Small intestine (tissue), 7 donors: ENCODE measurements around the gene BCAS3. TPM values are rescaled to one million over a fixed set of nuclear protein-coding genes. Genes with fewer than 3 reads are reported as not detected.

Experiments used
- DNase-seq, 2 donors: peaks; one replicate each; pipeline versions ENCODE4 v3.0.0 to v3.0.0-alpha.2; 2013
- FAIRE-seq: peaks from 2 replicates; lab custom pipeline; 2012; peaks lifted over from hg19 to GRCh38; lab: Jason Lieb, UNC
- H3K27ac ChIP-seq, 3 donors: one replicate each; pipeline ENCODE4 v1.5.1; 2013; ENCODE audit warnings: low read length in 2 of 3, mild to moderate bottlenecking in 2 of 3, control low read depth in 1 of 3, inconsistent platforms in 1 of 3, low read depth in 1 of 3, moderate library complexity in 1 of 3
- H3K27me3 ChIP-seq, 3 donors: one replicate each; pipeline ENCODE4 v1.6.1; 2013; ENCODE audit warnings: low read length in 3 of 3, inconsistent platforms in 1 of 3; ENCODE audit not compliant: control insufficient read depth in 3 of 3, insufficient read depth in 3 of 3
- H3K36me3 ChIP-seq, 3 donors: one replicate each; pipeline ENCODE4 v1.6.1; 2013; ENCODE audit warnings: low read length in 3 of 3, inconsistent platforms in 1 of 3, low read depth in 1 of 3, mild to moderate bottlenecking in 1 of 3, moderate library complexity in 1 of 3; ENCODE audit not compliant: control insufficient read depth in 3 of 3, insufficient read depth in 2 of 3
- H3K4me1 ChIP-seq, 3 donors: one replicate each; pipeline ENCODE4 v1.6.1; 2013; ENCODE audit warnings: low read length in 2 of 3, inconsistent platforms in 1 of 3, low read depth in 1 of 3, mild to moderate bottlenecking in 1 of 3, moderate library complexity in 1 of 3; ENCODE audit not compliant: control insufficient read depth in 3 of 3, insufficient read depth in 2 of 3
- H3K4me3 ChIP-seq, 3 donors: one replicate each; pipeline ENCODE4 v1.5.1; 2013; ENCODE audit warnings: low read length in 3 of 3, control low read depth in 1 of 3, inconsistent platforms in 1 of 3, low read depth in 1 of 3, mild to moderate bottlenecking in 1 of 3, moderate library complexity in 1 of 3
- H3K9me3 ChIP-seq, 2 donors: one replicate each; pipeline ENCODE4 v1.6.1; 2013; ENCODE audit warnings: low read depth in 1 of 2, low read length in 1 of 2; ENCODE audit not compliant: control insufficient read depth in 2 of 2, insufficient read depth in 1 of 2
- WGBS, 3 donors: extraction: QIAGEN DNeasy Blood & Tissue Kit; methylation state at CpG; one replicate each; pipeline ENCODE4 v1.1.7; 2013; 5-methylcytosine and 5-hydroxymethylcytosine counted together
- polyA plus RNA-seq, 4 donors: library from polyadenylated mRNA; stranded (reverse) in 3 of 4; unstranded in 1 of 4; fragments of 200-250 nt in 3 of 4; fragments of 120-200 nt in 1 of 4; gene quantifications; one replicate each; pipeline versions ENCODE4 v1.2.1 to v1.2.3, GENCODE V29; 2013
- donor health status: healthy with polysubstance abuse.
- donor health status: control.
- donor health status: control.
- donor health status: Bipolar disorder and iron deficiency.
- donor health status: healthy.

The BCAS3 gene
- polyA plus RNA-seq, 4 donors, result 4.4 to 10.5 (median 4.8) TPM

- Histone ChIP-seq H3K4me1 (peaks cover 0 to 24% (median 0%) of the 10 kb centered on the region in 3 donors), H3K27me3 (peaks cover 27 to 94% (median 57%) of the 10 kb centered on the region in 3 donors), H3K4me3 (no peak overlapping the region), H3K36me3 (peaks cover 0 to 51% (median 0%) of the 10 kb centered on the region in 3 donors), H3K9me3 (no peaks in the 10 kb centered on the region), H3K27ac (peak overlapping the region in 1 of 3 donors; percentile 15)
- 30 to 36% (median 31%) methylated on average over 29 to 37 of the region's 37 CpGs for WGBS, 3 donors
- no peak for DNase-seq
- FAIRE-seq, result no peak
These were observed 728.3 kb downstream of the BCAS3 start for GRCh38 chr17:61405686-61406536.

GRCh38 chr17:61406537-61406845 lies 728.8 kb downstream of the BCAS3 start:
- DNase-seq, result no peak
- H3K36me3 ChIP-seq, result peaks cover 0 to 51% (median 0%) of the 10 kb centered on the region in 3 donors
- FAIRE-seq, result no peak
- H3K4me3 ChIP-seq, result no peak overlapping the region
- no peak overlapping the region for H3K27ac ChIP-seq
- H3K9me3 ChIP-seq, result peaks cover 0 to 3% of the 10 kb centered on the region in 2 donors
- H3K4me1 ChIP-seq, result peaks cover 0 to 29% (median 0%) of the 10 kb centered on the region in 3 donors
- 30 to 58% (median 36%) methylated on average over 1 of the region's 1 CpG for WGBS, 3 donors
- peaks cover 23 to 94% (median 52%) of the 10 kb centered on the region in 3 donors for H3K27me3 ChIP-seq

- FAIRE-seq, result no peak
- Histone ChIP-seq H3K36me3 (peaks cover 0 to 47% (median 0%) of the 10 kb centered on the region in 3 donors), H3K27me3 (peaks cover 17 to 94% (median 46%) of the 10 kb centered on the region in 3 donors), H3K27ac (no peak overlapping the region), H3K4me1 (peaks cover 0 to 36% (median 0%) of the 10 kb centered on the region in 3 donors), H3K9me3 (peaks cover 0 to 3% of the 10 kb centered on the region in 2 donors), H3K4me3 (no peak overlapping the region)
- 43 to 58% (median 55%) methylated on average over 8 of the region's 8 CpGs for WGBS, 3 donors
- DNase-seq, result no peak
These were observed 729.6 kb downstream of the BCAS3 start for GRCh38 chr17:61406971-61407911.

GRCh38 chr17:61408151-61409041 lies 730.7 kb downstream of the BCAS3 start:
- WGBS, 3 donors, result 26 to 36% (median 36%) methylated on average over 38 to 41 of the region's 41 CpGs
- peaks cover 0 to 37% (median 0%) of the 10 kb centered on the region in 3 donors for H3K4me1 ChIP-seq
- no peak for DNase-seq
- H3K4me3 ChIP-seq, result peak overlapping the region in 1 of 3 donors; percentile 18
- H3K27me3 ChIP-seq, result peaks cover 17 to 95% (median 42%) of the 10 kb centered on the region in 3 donors
- peaks cover 0 to 41% (median 0%) of the 10 kb centered on the region in 3 donors for H3K36me3 ChIP-seq
- peak overlapping the region in 2 of 3 donors; percentile 1 to 17 for H3K27ac ChIP-seq
- peaks cover 0 to 3% of the 10 kb centered on the region in 2 donors for H3K9me3 ChIP-seq
- no peak for FAIRE-seq

- H3K27ac ChIP-seq, result peak overlapping the region in 1 of 3 donors; percentile 24
- FAIRE-seq (no peak), DNase-seq (peak; percentile 49 to 72)
- H3K27me3 ChIP-seq, result peaks cover 14 to 93% (median 32%) of the 10 kb centered on the region in 3 donors
- peaks cover 0 to 32% (median 0%) of the 10 kb centered on the region in 3 donors for H3K36me3 ChIP-seq
- H3K4me3 ChIP-seq, result peak overlapping the region in 2 of 3 donors; percentile 18 to 51
- peaks cover 0 to 3% of the 10 kb centered on the region in 2 donors for H3K9me3 ChIP-seq
- 1 to 2% (median 1%) methylated on average over 55 to 73 of the region's 73 CpGs for WGBS, 3 donors
- H3K4me1 ChIP-seq, result peaks cover 0 to 29% (median 0%) of the 10 kb centered on the region in 3 donors
These were observed 731.9 kb downstream of the BCAS3 start for GRCh38 chr17:61409301-61410112.

GRCh38 chr17:61410141-61411010 lies 732.7 kb downstream of the BCAS3 start:
- Histone ChIP-seq H3K9me3 (peaks cover 0 to 3% of the 10 kb centered on the region in 2 donors), H3K27ac (peak overlapping the region in 2 of 3 donors; percentile 27 to 45), H3K36me3 (peaks cover 0 to 24% (median 0%) of the 10 kb centered on the region in 3 donors), H3K4me3 (peak overlapping the region in 2 of 3 donors; percentile 52 to 56), H3K4me1 (peaks cover 0 to 26% (median 0%) of the 10 kb centered on the region in 3 donors), H3K27me3 (peaks cover 6 to 92% (median 25%) of the 10 kb centered on the region in 3 donors)
- DNase-seq (peak; percentile 53 to 86), FAIRE-seq (no peak)
- 5 to 11% (median 9%) methylated on average over 36 to 48 of the region's 48 CpGs for WGBS, 3 donors
